Measurements from ENCODE around the gene CSMD2.

The CSMD2 gene

GRCh38 chr1:33573661-33574060, 591.4 kb downstream of the CSMD2 start:
- no peak for DNase-seq

GRCh38 chr1:33572387-33572786, 592.6 kb downstream of the CSMD2 start:
- no peak for DNase-seq

- DNase-seq, result no peak
These were observed 595.7 kb downstream of the CSMD2 start for GRCh38 chr1:33569331-33569730.

- DNase-seq, result no peak
These were observed 601.3 kb downstream of the CSMD2 start for GRCh38 chr1:33563699-33564098.

- DNase-seq, result no peak
These were observed 602.5 kb downstream of the CSMD2 start for GRCh38 chr1:33562563-33562962.

GRCh38 chr1:33561576-33561975, 603.5 kb downstream of the CSMD2 start:
- no peak for DNase-seq

GRCh38 chr1:33560680-33561079, 604.4 kb downstream of the CSMD2 start:
- no peak for DNase-seq

- DNase-seq, result no peak
These were observed 616.3 kb downstream of the CSMD2 start for GRCh38 chr1:33548721-33549120.

- DNase-seq, result no peak
These were observed 616.7 kb downstream of the CSMD2 start for GRCh38 chr1:33548319-33548718.

GRCh38 chr1:33547576-33547975, 617.5 kb downstream of the CSMD2 start:
- no peak for DNase-seq

GRCh38 chr1:33541966-33542365, 623.1 kb downstream of the CSMD2 start:
- no peak for DNase-seq

- DNase-seq, result no peak
These were observed 627.1 kb downstream of the CSMD2 start for GRCh38 chr1:33537885-33538284.

- DNase-seq, result no peak
These were observed 629.7 kb downstream of the CSMD2 start for GRCh38 chr1:33535334-33535733.

- no peak for DNase-seq
These were observed 632.1 kb downstream of the CSMD2 start for GRCh38 chr1:33532936-33533335.

GRCh38 chr1:33532250-33532649, 632.8 kb downstream of the CSMD2 start:
- no peak for DNase-seq

GRCh38 chr1:33529957-33530356, 635.1 kb downstream of the CSMD2 start:
- no peak for DNase-seq

GRCh38 chr1:33527934-33528333, 637.1 kb downstream of the CSMD2 start:
- DNase-seq, result no peak

- no peak for DNase-seq
These were observed 640.4 kb downstream of the CSMD2 start for GRCh38 chr1:33524586-33524985.

- DNase-seq, result no peak
These were observed 645.7 kb downstream of the CSMD2 start for GRCh38 chr1:33519240-33519884.

GRCh38 chr1:33517596-33518250, 647.3 kb downstream of the CSMD2 start:
- DNase-seq, result no peak

GRCh38 chr1:33516891-33517567, 648.0 kb downstream of the CSMD2 start:
- DNase-seq, result no peak

GRCh38 chr1:33516428-33516827, 648.6 kb downstream of the CSMD2 start:
- no peak for DNase-seq

- DNase-seq, result no peak
These were observed 649.4 kb downstream of the CSMD2 start for GRCh38 chr1:33515607-33516006.

- no peak for DNase-seq
These were observed 649.9 kb downstream of the CSMD2 start for GRCh38 chr1:33515112-33515511.
